ENCODE data around the gene TPSB2. TPM values are rescaled to one million over a fixed set of nuclear protein-coding genes. Genes with fewer than 3 reads are reported as not detected.
A peak's percentile ranks its signal among the peaks of the same experiment; 100 is the strongest.
"Not testable (repeated sequence)": the region's sequence is repeated elsewhere in the genome, so short reads cannot be mapped to it uniquely, and the experiment has no call there.

The TPSB2 gene
- 10.0 TPM for total RNA-seq
- long read RNA-seq, partial matches to known transcripts, result 2 of 8 reads
- long read RNA-seq, other reads (novel, unspliced or antisense), result 1 of 8 reads

GRCh38 chr16:1230084-1230470 is at the start of gene TPSB2:
TSS of gene TPSB2 (minus strand) at chr16:1230184. CDS start at chr16:1229951, 233 bp downstream.
- DNase-seq (ENCODE audit: missing footprints); intact Hi-C loops (cut with DNase I); ATAC-seq: not testable (repeated sequence)

GRCh38 chr16:1279081-1279944 is 49.3 kb upstream of the TPSB2 start:
- intact Hi-C loops (cut with DNase I), result no loop called here
- ATAC-seq, result no peak
- DNase-seq (ENCODE audit: missing footprints), result no peak

GRCh38 chr16:1278477-1278876 is 48.5 kb upstream of the TPSB2 start:
- no peak for ATAC-seq
- DNase-seq (ENCODE audit: missing footprints), result no peak
- intact Hi-C loops (cut with DNase I), result no loop called here

- no peak for DNase-seq (ENCODE audit: missing footprints)
- intact Hi-C loops (cut with DNase I), result no loop called here
- ATAC-seq, result no peak
Observed at GRCh38 chr16:1277617-1278282, 47.8 kb upstream of the TPSB2 start.

GRCh38 chr16:1277151-1277598 is 47.2 kb upstream of the TPSB2 start:
- ATAC-seq, result no peak
- intact Hi-C loops (cut with DNase I), result no loop called here
- peak; percentile 39 for DNase-seq (ENCODE audit: missing footprints)

- no peak for ATAC-seq
- intact Hi-C loops (cut with DNase I), result no loop called here
Observed at GRCh38 chr16:1276580-1276878, 46.5 kb upstream of the TPSB2 start.

GRCh38 chr16:1275791-1276579 is 46.0 kb upstream of the TPSB2 start:
- ATAC-seq (no peak), DNase-seq (ENCODE audit: missing footprints) (no peak)
- intact Hi-C loops (cut with DNase I), result no loop called here

More at GRCh38 chr16:1276580-1276878, 46.5 kb upstream of the TPSB2 start:
- DNase-seq (ENCODE audit: missing footprints), result no peak

- no peak for ATAC-seq
- DNase-seq (ENCODE audit: missing footprints), result no peak
- intact Hi-C loops (cut with DNase I), result no loop called here
Observed at GRCh38 chr16:1274767-1275166, 44.8 kb upstream of the TPSB2 start.

GRCh38 chr16:1273816-1274215 is 43.8 kb upstream of the TPSB2 start:
- intact Hi-C loops (cut with DNase I), result no loop called here
- ATAC-seq, result no peak
- peak; percentile 44 for DNase-seq (ENCODE audit: missing footprints)

- DNase-seq (ENCODE audit: missing footprints) (peak; percentile 47), ATAC-seq (no peak)
- intact Hi-C loops (cut with DNase I), result no loop called here
Observed at GRCh38 chr16:1272453-1273198, 42.6 kb upstream of the TPSB2 start.

GRCh38 chr16:1271724-1272413 is 41.9 kb upstream of the TPSB2 start:
- ATAC-seq; intact Hi-C loops (cut with DNase I): not testable (repeated sequence)
- DNase-seq (ENCODE audit: missing footprints), result peak; percentile 49

- DNase-seq (ENCODE audit: missing footprints) (no peak), ATAC-seq (no peak)
- intact Hi-C loops (cut with DNase I), result no loop called here
Observed at GRCh38 chr16:1271380-1271723, 41.4 kb upstream of the TPSB2 start.

GRCh38 chr16:1269418-1269817 is 39.4 kb upstream of the TPSB2 start:
- ATAC-seq; intact Hi-C loops (cut with DNase I); DNase-seq (ENCODE audit: missing footprints): not testable (repeated sequence)

- ATAC-seq (no peak), DNase-seq (ENCODE audit: missing footprints) (peak; percentile 23)
- intact Hi-C loops (cut with DNase I), result no loop called here
Observed at GRCh38 chr16:1265826-1266225, 35.8 kb upstream of the TPSB2 start.

- DNase-seq (ENCODE audit: missing footprints) (peak; percentile 22), ATAC-seq (no peak)
- intact Hi-C loops (cut with DNase I), result no loop called here
Observed at GRCh38 chr16:1265090-1265630, 35.2 kb upstream of the TPSB2 start.

GRCh38 chr16:1264345-1265089 is 34.5 kb upstream of the TPSB2 start:
- intact Hi-C loops (cut with DNase I), result no loop called here
- no peak for DNase-seq (ENCODE audit: missing footprints)

More at GRCh38 chr16:1264345-1265089, 34.5 kb upstream of the TPSB2 start:
- ATAC-seq, result no peak
